HepG2 (cell line): ENCODE results near the gene EMC10. TPM values are rescaled to one million over a fixed set of nuclear protein-coding genes. Genes with fewer than 3 reads are reported as not detected.

Source experiments
- CBFB ChIP-seq: sonication (generic); formaldehyde crosslinking; IDR thresholded peaks from 2 replicates; pipeline ENCODE4 v1.4.0; 2020; ENCODE audit warnings: missing genetic modification reagents
- CTCF ChIP-seq: sonication (generic); formaldehyde crosslinking; IDR thresholded peaks from 2 replicates; pipeline ENCODE4 v1.5.0; 2020; ENCODE audit warnings: mild to moderate bottlenecking, missing genetic modification reagents, moderate library complexity
- EEA1 ChIP-seq: sonication (generic); formaldehyde crosslinking; IDR thresholded peaks from 2 replicates; pipeline ENCODE4 v1.5.1; 2020; ENCODE audit warnings: mild to moderate bottlenecking, missing genetic modification reagents, borderline replicate concordance
- GATA4 ChIP-seq: sonication (generic); IDR thresholded peaks from 2 replicates; pipeline ENCODE4 v1.6.1; 2016; ENCODE audit warnings: antibody characterized with exemption, low read depth, borderline replicate concordance
- GATAD1 ChIP-seq: IDR thresholded peaks from 2 replicates; pipeline ENCODE4 v1.6.1; 2016; ENCODE audit warnings: missing genetic modification reagents, missing compliant biosample characterization
- JUND ChIP-seq: sonication (generic); formaldehyde crosslinking; IDR thresholded peaks from 2 replicates; pipeline ENCODE4 v1.8.0; 2022; ENCODE audit warnings: mild to moderate bottlenecking, missing genetic modification reagents
- MAX ChIP-seq: IDR thresholded peaks from 2 replicates; pipeline ENCODE4 v1.6.1; 2012; ENCODE audit warnings: inconsistent platforms
- MLXIP ChIP-seq: sonication (generic); formaldehyde crosslinking; IDR thresholded peaks from 2 replicates; pipeline ENCODE4 v1.9.0; 2021; ENCODE audit warnings: missing genetic modification reagents, borderline replicate concordance
- SSRP1 ChIP-seq: IDR thresholded peaks from 2 replicates; pipeline ENCODE4 v1.6.1; 2016; ENCODE audit warnings: control low read depth
- STAT5B ChIP-seq: sonication (generic); formaldehyde crosslinking; IDR thresholded peaks from 2 replicates; pipeline ENCODE4 v1.4.0; 2020; ENCODE audit warnings: missing genetic modification reagents
- TEAD2 ChIP-seq: sonication (generic); formaldehyde crosslinking; IDR thresholded peaks from 2 replicates; pipeline ENCODE4 v1.9.0; 2021; ENCODE audit warnings: missing genetic modification reagents
- YY1 ChIP-seq: IDR thresholded peaks from 2 replicates; pipeline ENCODE4 v1.6.1; 2011; ENCODE audit warnings: low read length, low read depth, moderate library complexity, mild to moderate bottlenecking; ENCODE audit not compliant: insufficient read depth, insufficient replicate concordance
- ZFP62 ChIP-seq: sonication (generic); formaldehyde crosslinking; IDR thresholded peaks from 2 replicates; pipeline ENCODE4 v1.4.0; 2020; ENCODE audit warnings: missing genetic modification reagents
- ZNF235 ChIP-seq: sonication (generic); formaldehyde crosslinking; IDR thresholded peaks from 2 replicates; pipeline ENCODE4 v1.8.1; 2023; ENCODE audit warnings: mild to moderate bottlenecking, missing genetic modification reagents, borderline replicate concordance
- ZNF24 ChIP-seq: fragments of 450-650 bp; IDR thresholded peaks from 2 replicates; pipeline ENCODE4 v1.6.1; 2017; ENCODE audit warnings: antibody characterized with exemption, mild to moderate bottlenecking
- ZNF280D ChIP-seq: sonication (generic); formaldehyde crosslinking; IDR thresholded peaks from 2 replicates; pipeline ENCODE4 v1.5.1; 2020; ENCODE audit warnings: mild to moderate bottlenecking, missing genetic modification reagents
- ZNF629 ChIP-seq: sonication (generic); formaldehyde crosslinking; conservative IDR thresholded peaks from 2 replicates; pipeline ENCODE4 v1.5.0; 2020; ENCODE audit warnings: missing genetic modification reagents
- ZNF75D ChIP-seq: sonication (generic); formaldehyde crosslinking; IDR thresholded peaks from 2 replicates; pipeline ENCODE4 v1.8.1; 2023; ENCODE audit warnings: missing genetic modification reagents, mild to moderate bottlenecking, borderline replicate concordance
- ZZZ3 ChIP-seq: sonication (generic); formaldehyde crosslinking; IDR thresholded peaks from 2 replicates; pipeline ENCODE4 v1.4.0; 2020; ENCODE audit warnings: missing genetic modification reagents, mild to moderate bottlenecking, borderline replicate concordance
- polyA plus RNA-seq, 8 experiments: library from polyadenylated mRNA; depleted of rRNA in 3 of 8; stranded (reverse) in 7 of 8; unstranded in 1 of 8; fragments of >200 nt; fragmentation: Illumina TruSeq in 4 of 8; extraction: Trizol in 4 of 8; gene quantifications; 2 replicates each; pipeline versions ENCODE4 v1.2.1 to v1.2.3, GENCODE V29; 2011 to 2016; ENCODE audit warnings: low read depth in 4 of 8, missing spikeins in 1 of 8, mixed read lengths in 1 of 8; ENCODE audit not compliant: insufficient read depth in 1 of 8
- total RNA-seq, 5 experiments: library from RNA; depleted of rRNA; stranded (reverse); fragments of >200 nt; fragmentation: Illumina TruSeq; extraction: Trizol; gene quantifications; 2 replicates each; pipeline ENCODE4 v1.2.3, GENCODE V29; 2016; ENCODE audit warnings: low read depth in 1 of 5
- TF ChIP-seq, protein P1 (sequence below): sonication (generic); formaldehyde crosslinking; IDR thresholded peaks from 2 replicates; pipeline ENCODE4 v1.5.0; 2020; ENCODE audit warnings: mild to moderate bottlenecking, missing genetic modification reagents, borderline replicate concordance

The EMC10 gene
- total and polyA plus RNA-seq, 2 of the 13 experiments (the other 11 are each of a cell fraction or from before 2014, with no cell fraction given), result not detected

- 0 out of 2 replicates have a peak, but pooled peaks have one; percentile 15 for TF ChIP-seq CTCF (CRISPR knock-in tag)
- TF ChIP-seq CBFB (CRISPR knock-in tag), result no peak
- TF ChIP-seq GATA4, result no peak
- no peak for TF ChIP-seq SSRP1 (CRISPR knock-in tag)
- no peak for TF ChIP-seq ZFP62 (CRISPR knock-in tag)
- TF ChIP-seq ZNF235 (CRISPR knock-in tag), result 0 out of 2 replicates have a peak, but pooled peaks have one; percentile 49
- TF ChIP-seq EEA1 (CRISPR knock-in tag), result no peak
- peak; percentile 61 for TF ChIP-seq YY1
- no peak for TF ChIP-seq ZNF280D (CRISPR knock-in tag)
- peak; percentile 78 for TF ChIP-seq MAX
- TF ChIP-seq, protein P1, sequence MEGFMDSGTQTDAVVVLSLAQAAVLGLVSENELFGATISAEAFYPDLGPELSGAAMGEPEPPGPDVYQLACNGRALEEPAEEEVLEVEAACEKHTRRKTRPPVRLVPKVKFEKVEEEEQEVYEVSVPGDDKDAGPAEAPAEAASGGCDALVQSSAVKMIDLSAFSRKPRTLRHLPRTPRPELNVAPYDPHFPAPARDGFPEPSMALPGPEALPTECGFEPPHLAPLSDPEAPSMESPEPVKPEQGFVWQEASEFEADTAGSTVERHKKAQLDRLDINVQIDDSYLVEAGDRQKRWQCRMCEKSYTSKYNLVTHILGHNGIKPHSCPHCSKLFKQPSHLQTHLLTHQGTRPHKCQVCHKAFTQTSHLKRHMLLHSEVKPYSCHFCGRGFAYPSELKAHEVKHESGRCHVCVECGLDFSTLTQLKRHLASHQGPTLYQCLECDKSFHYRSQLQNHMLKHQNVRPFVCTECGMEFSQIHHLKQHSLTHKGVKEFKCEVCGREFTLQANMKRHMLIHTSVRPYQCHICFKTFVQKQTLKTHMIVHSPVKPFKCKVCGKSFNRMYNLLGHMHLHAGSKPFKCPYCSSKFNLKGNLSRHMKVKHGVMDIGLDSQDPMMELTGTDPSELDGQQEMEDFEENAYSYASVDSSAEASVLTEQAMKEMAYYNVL (CRISPR knock-in tag), result no peak
- peak; percentile 72 for TF ChIP-seq GATAD1 (CRISPR knock-in tag)
- TF ChIP-seq ZNF629 (CRISPR knock-in tag), result no peak
- no peak for TF ChIP-seq JUND (CRISPR knock-in tag)
- TF ChIP-seq ZZZ3 (CRISPR knock-in tag), result no peak
- no peak for TF ChIP-seq MLXIP (CRISPR knock-in tag)
- no peak for TF ChIP-seq TEAD2 (CRISPR knock-in tag)
- no peak for TF ChIP-seq ZNF24
- no peak for TF ChIP-seq ZNF75D (CRISPR knock-in tag)
- no peak for TF ChIP-seq STAT5B (CRISPR knock-in tag)
These were observed 34.9 kb downstream of the EMC10 start, which contains the start of gene JOSD2 (continued) for GRCh38 chr19:50511069-50511822.
